PC-9 (cell line): ENCODE data around the gene TLE1. TPM values are rescaled to one million over a fixed set of nuclear protein-coding genes. Genes with fewer than 3 reads are reported as not detected.

Source experiments
- BruUV-seq: library from RNA; stranded (reverse); fragments of 400-500 nt; replicated peaks from 2 replicates; lab custom pipeline; 2021; lab: Mats Ljungman, UMichigan
- CTCF ChIA-PET: fragments of 300-600 bp; sonication (Branson Sonifier 250); formaldehyde crosslinking; loops from one replicate; lab custom pipeline; 2022; ENCODE audit warnings: antibody characterized with exemption; lab: Charles Lee
- POLR2A ChIA-PET: fragments of 300-600 bp; sonication (Branson Sonifier 250); formaldehyde crosslinking; loops from one replicate; lab custom pipeline; 2022; ENCODE audit warnings: antibody characterized with exemption; ENCODE audit not compliant: unreplicated experiment; lab: Charles Lee
- DNase-seq, 2 experiments: peaks; one replicate each; pipeline versions ENCODE4 v3.0.0 to v3.0.0-alpha.2; 2015 to 2022; ENCODE audit warnings: mixed read lengths in 1 of 2
- H2AFZ ChIP-seq: fragments of 200-600 bp; sonication (generic); 2 replicates; pipeline ENCODE4 v1.8.1; 2017; ENCODE audit warnings: antibody characterized with exemption
- H3F3A ChIP-seq: fragments of 200-600 bp; sonication (generic); 2 replicates; pipeline ENCODE4 v1.8.1; 2017; ENCODE audit warnings: antibody characterized with exemption, mild to moderate bottlenecking, low read depth; ENCODE audit not compliant: insufficient read depth
- H3K27ac ChIP-seq: fragments of 200-600 bp; sonication (generic); 2 replicates; pipeline ENCODE4 v1.6.1; 2016; ENCODE audit warnings: mixed run types
- H3K27me3 ChIP-seq: fragments of 200-600 bp; sonication (generic); 2 replicates; pipeline ENCODE4 v1.6.1; 2016; ENCODE audit warnings: low read depth, mixed run types; ENCODE audit not compliant: insufficient read depth
- H3K36me3 ChIP-seq: fragments of 200-600 bp; sonication (generic); 2 replicates; pipeline ENCODE4 v1.6.1; 2016; ENCODE audit warnings: low read depth, mixed run types
- H3K4me1 ChIP-seq: fragments of 200-600 bp; sonication (generic); replicated peaks from 2 replicates; pipeline ENCODE4 v1.6.1; 2016; ENCODE audit warnings: mixed run types; ENCODE audit not compliant: insufficient read depth
- H3K4me2 ChIP-seq: fragments of 200-600 bp; sonication (generic); 2 replicates; pipeline ENCODE4 v1.6.1; 2017; ENCODE audit warnings: mixed run types
- H3K4me3 ChIP-seq: fragments of 200-600 bp; sonication (generic); 2 replicates; pipeline ENCODE4 v1.6.1; 2016; ENCODE audit warnings: mixed run types
- H3K79me2 ChIP-seq: fragments of 200-600 bp; sonication (generic); 2 replicates; pipeline ENCODE4 v1.6.1; 2017; ENCODE audit warnings: low read depth, mixed run types
- H3K9me2 ChIP-seq: fragments of 200-600 bp; sonication (generic); 2 replicates; pipeline ENCODE4 v1.8.1; 2017; ENCODE audit warnings: mild to moderate bottlenecking; ENCODE audit not compliant: insufficient read depth
- H3K9me3 ChIP-seq: fragments of 200-600 bp; sonication (generic); 2 replicates; pipeline ENCODE4 v1.8.1; 2016; ENCODE audit warnings: low read depth; ENCODE audit not compliant: insufficient read depth
- H4K20me1 ChIP-seq: fragments of 200-600 bp; sonication (generic); 2 replicates; pipeline ENCODE4 v1.8.1; 2017; ENCODE audit not compliant: insufficient read depth
- CTCF ChIP-seq: fragments of 200-600 bp; sonication (generic); conservative IDR thresholded peaks from 2 replicates; pipeline ENCODE4 v1.6.1; 2017; ENCODE audit warnings: mixed run types, antibody characterized with exemption, mild to moderate bottlenecking, moderate library complexity
- EZH2 ChIP-seq: fragments of 200-600 bp; sonication (generic); IDR thresholded peaks from 2 replicates; pipeline ENCODE4 v1.8.0; 2017; ENCODE audit warnings: antibody characterized with exemption, low read depth
- intact Hi-C: fragments of 100-400 bp; cut with micrococcal nuclease; formaldehyde crosslinking; loops from one replicate; pipeline ENCODE4 v1.10.0; 2022; ENCODE audit not compliant: unreplicated experiment
- total RNA-seq: library from RNA; stranded (reverse); gene quantifications from 2 replicates; pipeline ENCODE4 v1.2.3, GENCODE V29; 2021

TLE1 gene
- total RNA-seq, 1 experiment from 2014 or later = 80.9 TPM

GRCh38 chr9:81729135-81729534 lies 39.8 kb upstream of the TLE1 start:
- intact Hi-C loops = no loop called here
- CTCF ChIA-PET = no interaction called here
- POLR2A ChIA-PET = no interaction called here

GRCh38 chr9:81724242-81724889 lies 35.0 kb upstream of the TLE1 start:
- POLR2A ChIA-PET = no interaction called here

More at GRCh38 chr9:81729135-81729534, 39.8 kb upstream of the TLE1 start:
- no peak overlapping the region for H3K4me2 ChIP-seq
- no peaks in the 10 kb centered on the region for H3K9me3 ChIP-seq
- no peaks in the 10 kb centered on the region for H3K4me1 ChIP-seq
- no peaks in the 10 kb centered on the region for H3K27me3 ChIP-seq
- no peak overlapping the region for H3K4me3 ChIP-seq
- H3K79me2 ChIP-seq = no peaks in the 10 kb centered on the region
- BruUV-seq = no TSS peak
- H3F3A ChIP-seq = no peaks in the 10 kb centered on the region
- no peak overlapping the region for H3K27ac ChIP-seq
- TF ChIP-seq CTCF = no peak
- TF ChIP-seq EZH2 = no peak
- no peak for DNase-seq
- no peaks in the 10 kb centered on the region for H3K9me2 ChIP-seq
- H2AFZ ChIP-seq = no peak overlapping the region
- no peaks in the 10 kb centered on the region for H3K36me3 ChIP-seq
- no peaks in the 10 kb centered on the region for H4K20me1 ChIP-seq

GRCh38 chr9:81722277-81722676 lies 32.9 kb upstream of the TLE1 start:
- Histone ChIP-seq H4K20me1 (no peaks in the 10 kb centered on the region), H3K79me2 (no peaks in the 10 kb centered on the region), H3K4me1 (peaks cover 23% of the 10 kb centered on the region), H3K36me3 (no peaks in the 10 kb centered on the region), H3K4me2 (no peak overlapping the region), H3K9me3 (no peaks in the 10 kb centered on the region), H2AFZ (no peak overlapping the region), H3F3A (peaks cover 10% of the 10 kb centered on the region), H3K9me2 (no peaks in the 10 kb centered on the region), H3K27ac (no peak overlapping the region), H3K27me3 (no peaks in the 10 kb centered on the region), H3K4me3 (no peak overlapping the region)
- ChIA-PET CTCF (no interaction called here), POLR2A (interaction anchor here (0.7 kb wide), 1 partner anchor 1748 kb away, joined by 3 read pairs; no protein-coding TSS in a partner anchor)
- no TSS peak for BruUV-seq
- no peak for DNase-seq
- intact Hi-C loops = no loop called here
- TF ChIP-seq EZH2 (no peak), CTCF (no peak)

More at GRCh38 chr9:81724242-81724889, 35.0 kb upstream of the TLE1 start:
- BruUV-seq = no TSS peak
- intact Hi-C loops = no loop called here
- H3K4me3 ChIP-seq = no peak overlapping the region
- no peaks in the 10 kb centered on the region for H4K20me1 ChIP-seq
- H3K9me3 ChIP-seq = no peaks in the 10 kb centered on the region
- TF ChIP-seq EZH2 = no peak
- TF ChIP-seq CTCF = no peak
- no peaks in the 10 kb centered on the region for H3K27me3 ChIP-seq
- no peak overlapping the region for H3K4me2 ChIP-seq
- CTCF ChIA-PET = no interaction called here
- no peaks in the 10 kb centered on the region; the same call in 1 of the 2 replicates for H3F3A ChIP-seq
- no peaks in the 10 kb centered on the region for H3K9me2 ChIP-seq
- no peak overlapping the region for H2AFZ ChIP-seq
- no peaks in the 10 kb centered on the region for H3K36me3 ChIP-seq
- H3K79me2 ChIP-seq = no peaks in the 10 kb centered on the region
- H3K4me1 ChIP-seq = peaks cover 12% of the 10 kb centered on the region
- no peak overlapping the region for H3K27ac ChIP-seq
- no peak for DNase-seq
